ENCODE data around the gene METTL21C.

Gene METTL21C

GRCh38 chr13:102694937-102695336 is at the start of gene METTL21C:
TSS of gene METTL21C (minus strand) at chr13:102695044. CDS start at chr13:102694498, 546 bp downstream.
- no peak for DNase-seq

GRCh38 chr13:102742506-102742905 is 47.7 kb upstream of the METTL21C start:
- no peak for DNase-seq

GRCh38 chr13:102742101-102742500 is 47.3 kb upstream of the METTL21C start:
- no peak for DNase-seq

GRCh38 chr13:102729560-102730270 is 34.9 kb upstream of the METTL21C start:
- no peak for DNase-seq

GRCh38 chr13:102726430-102726829 is 31.6 kb upstream of the METTL21C start:
- no peak for DNase-seq

- peak in 13 of 51 donors; percentile 2 to 50 (median 7) for DNase-seq
Observed at GRCh38 chr13:102724923-102725322, 30.1 kb upstream of the METTL21C start.

- DNase-seq, result peak in 38 of 51 donors; percentile 2 to 87 (median 34)
Observed at GRCh38 chr13:102721800-102722231, 27.0 kb upstream of the METTL21C start.

- no peak for DNase-seq
Observed at GRCh38 chr13:102718746-102719145, 23.9 kb upstream of the METTL21C start.

- no peak for DNase-seq
Observed at GRCh38 chr13:102715447-102715846, 20.6 kb upstream of the METTL21C start.

- DNase-seq, result no peak
Observed at GRCh38 chr13:102710261-102710679, 15.4 kb upstream of the METTL21C start.

GRCh38 chr13:102709536-102709935 is 14.7 kb upstream of the METTL21C start:
- DNase-seq, result no peak

GRCh38 chr13:102708991-102709390 is 14.1 kb upstream of the METTL21C start:
- DNase-seq, result no peak

GRCh38 chr13:102708211-102708610 is 13.4 kb upstream of the METTL21C start:
- DNase-seq, result no peak

GRCh38 chr13:102707467-102707866 is 12.6 kb upstream of the METTL21C start:
- DNase-seq, result no peak

- DNase-seq, result no peak
Observed at GRCh38 chr13:102704238-102705058, 9.6 kb upstream of the METTL21C start.

GRCh38 chr13:102703726-102704035 is 8.8 kb upstream of the METTL21C start:
- no peak for DNase-seq

GRCh38 chr13:102702965-102703725 is 8.3 kb upstream of the METTL21C start:
- DNase-seq, result no peak

GRCh38 chr13:102701331-102701730 is 6.5 kb upstream of the METTL21C start:
- DNase-seq, result no peak

- no peak for DNase-seq
Observed at GRCh38 chr13:102700088-102701031, 5.5 kb upstream of the METTL21C start.

- no peak for DNase-seq
Observed at GRCh38 chr13:102699504-102699903, 4.7 kb upstream of the METTL21C start.

GRCh38 chr13:102698649-102698980 is 3.8 kb upstream of the METTL21C start:
- no peak for DNase-seq
